HEK293T (cell line): ENCODE measurements around the gene ATG12.

Source experiments
- ARNT ChIP-seq: fragments of 450-650 bp; IDR thresholded peaks from 2 replicates; pipeline ENCODE4 v1.6.1; 2017; ENCODE audit warnings: mild to moderate bottlenecking
- BHLHE40 ChIP-seq: fragments of 450-650 bp; IDR thresholded peaks from 2 replicates; pipeline ENCODE4 v1.6.1; 2016; ENCODE audit warnings: mild to moderate bottlenecking, moderate library complexity, borderline replicate concordance
- ELF4 ChIP-seq: fragments of 450-650 bp; IDR thresholded peaks from 2 replicates; pipeline ENCODE4 v1.6.1; 2017; ENCODE audit warnings: antibody characterized with exemption
- FOXA1 ChIP-seq: fragments of 450-650 bp; IDR thresholded peaks from 2 replicates; pipeline ENCODE4 v1.6.1; 2016; ENCODE audit warnings: mild to moderate bottlenecking
- FOXK2 ChIP-seq: fragments of 450-650 bp; IDR thresholded peaks from 2 replicates; pipeline ENCODE4 v1.6.1; 2016; ENCODE audit warnings: mild to moderate bottlenecking
- FOXM1 ChIP-seq: fragments of 450-650 bp; IDR thresholded peaks from 2 replicates; pipeline ENCODE4 v1.6.1; 2017; ENCODE audit warnings: mild to moderate bottlenecking, borderline replicate concordance
- HDGF ChIP-seq: fragments of 450-650 bp; IDR thresholded peaks from 2 replicates; pipeline ENCODE4 v1.6.1; 2017; ENCODE audit warnings: antibody characterized with exemption, borderline replicate concordance
- L3MBTL2 ChIP-seq: fragments of 450-650 bp; conservative IDR thresholded peaks from 2 replicates; pipeline ENCODE4 v1.6.1; 2016; ENCODE audit warnings: mild to moderate bottlenecking
- LEF1 ChIP-seq: fragments of 450-650 bp; IDR thresholded peaks from 2 replicates; pipeline ENCODE4 v1.6.1; 2017; ENCODE audit warnings: mild to moderate bottlenecking, borderline replicate concordance
- NFRKB ChIP-seq: fragments of 450-650 bp; IDR thresholded peaks from 2 replicates; pipeline ENCODE4 v1.6.1; 2016; ENCODE audit warnings: mild to moderate bottlenecking, moderate library complexity
- SUZ12 ChIP-seq: fragments of 450-650 bp; IDR thresholded peaks from 2 replicates; pipeline ENCODE4 v1.6.1; 2016; ENCODE audit warnings: mild to moderate bottlenecking
- TARDBP ChIP-seq: fragments of 450-650 bp; IDR thresholded peaks from 2 replicates; pipeline ENCODE4 v1.6.1; 2016

GRCh38 chr5:115840873-115841272 lies 492 bp downstream of the ATG12 start:
- TF ChIP-seq BHLHE40 (no peak), TARDBP (no peak), FOXA1 (no peak), NFRKB (no peak), FOXK2 (no peak), ELF4 (no peak), FOXM1 (no peak), SUZ12 (no peak), HDGF (no peak), L3MBTL2 (no peak), LEF1 (no peak), ARNT (no peak)
